GM21423 (cell line): ENCODE results near the gene TNFRSF1A.
"Not testable (repeated sequence)": the region's sequence is repeated elsewhere in the genome, so short reads cannot be mapped to it uniquely, and the experiment has no call there.

Experiments
- ATAC-seq: cut with Tn5 transposase; IDR thresholded peaks from one replicate; pipeline ENCODE4 v1.9.1; 2021; ENCODE audit warnings: mild to moderate bottlenecking, moderate library complexity; ENCODE audit not compliant: unreplicated experiment

The TNFRSF1A gene

GRCh38 chr12:6338536-6338935 lies 3.3 kb downstream of the TNFRSF1A start:
- not testable (repeated sequence) for ATAC-seq

DNA sequence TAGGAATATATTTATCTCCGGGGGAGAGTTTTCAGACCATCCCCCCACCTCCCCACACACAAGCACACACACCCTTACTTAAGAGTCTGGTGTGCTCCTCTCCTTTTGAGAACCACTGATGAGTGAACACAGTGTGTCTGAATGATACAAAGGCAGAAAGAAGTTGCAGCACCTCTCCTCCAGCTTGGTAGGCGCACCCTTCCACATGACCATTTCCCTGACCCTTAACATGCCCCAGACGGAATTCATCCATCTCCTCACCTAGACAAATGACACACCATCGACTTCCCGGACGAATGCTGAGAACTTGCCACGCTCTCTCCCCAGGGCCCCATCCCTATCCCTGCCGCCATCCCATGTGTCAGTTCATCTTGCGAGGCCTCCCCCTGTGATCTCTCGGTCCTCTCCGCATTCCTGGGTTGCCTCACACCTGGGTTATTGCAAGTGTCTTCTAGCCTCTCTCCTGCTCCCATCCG lies 3.9 kb downstream of the TNFRSF1A start:
- ATAC-seq, result no peak

DNA sequence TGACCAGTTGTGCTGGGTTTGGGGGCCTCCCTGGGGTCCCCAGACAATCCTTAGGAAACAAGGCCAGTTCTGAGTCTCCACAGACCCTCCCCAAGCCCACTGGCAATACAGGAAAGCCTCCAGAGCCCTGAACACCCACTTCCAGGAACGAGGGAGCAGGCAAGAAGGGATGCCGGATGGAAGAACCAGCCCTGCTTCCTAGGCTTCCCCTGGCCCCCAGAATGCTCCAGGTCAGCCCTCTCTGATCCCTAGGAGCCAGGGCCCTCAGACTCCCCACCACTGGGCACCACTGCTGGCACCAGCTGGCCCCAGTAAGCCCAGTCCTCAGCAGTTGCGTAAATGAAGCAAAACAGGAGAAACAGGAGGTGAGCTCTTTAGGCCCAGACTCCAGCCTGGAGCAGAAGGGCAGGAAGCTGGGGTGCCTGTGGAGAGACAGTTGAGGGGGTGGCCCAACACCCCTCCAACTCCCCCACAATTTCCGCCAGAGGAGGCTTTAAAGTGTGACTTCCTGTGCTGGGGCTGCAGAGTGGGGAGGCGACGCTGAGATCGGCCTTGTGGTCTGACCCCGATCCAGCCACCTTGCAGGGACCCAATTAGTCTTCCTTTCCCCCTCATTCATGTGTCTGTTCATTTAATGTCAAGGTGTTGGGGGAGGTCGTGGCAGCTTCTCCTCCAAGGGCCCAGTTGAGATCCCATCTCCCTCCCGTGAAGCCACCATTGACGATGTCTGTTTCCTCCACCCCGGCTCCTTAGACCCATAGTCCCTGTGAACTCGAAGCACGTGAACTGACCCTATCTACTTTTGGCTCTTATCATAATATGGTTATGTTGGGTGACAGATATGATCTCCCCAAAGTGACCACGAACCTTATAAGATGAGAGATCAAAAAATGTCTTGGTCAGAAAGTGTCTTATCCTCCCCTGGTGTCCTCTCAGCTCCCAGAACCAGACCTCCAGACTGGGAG lies 4.7 kb downstream of the TNFRSF1A start:
- no peak for ATAC-seq

DNA sequence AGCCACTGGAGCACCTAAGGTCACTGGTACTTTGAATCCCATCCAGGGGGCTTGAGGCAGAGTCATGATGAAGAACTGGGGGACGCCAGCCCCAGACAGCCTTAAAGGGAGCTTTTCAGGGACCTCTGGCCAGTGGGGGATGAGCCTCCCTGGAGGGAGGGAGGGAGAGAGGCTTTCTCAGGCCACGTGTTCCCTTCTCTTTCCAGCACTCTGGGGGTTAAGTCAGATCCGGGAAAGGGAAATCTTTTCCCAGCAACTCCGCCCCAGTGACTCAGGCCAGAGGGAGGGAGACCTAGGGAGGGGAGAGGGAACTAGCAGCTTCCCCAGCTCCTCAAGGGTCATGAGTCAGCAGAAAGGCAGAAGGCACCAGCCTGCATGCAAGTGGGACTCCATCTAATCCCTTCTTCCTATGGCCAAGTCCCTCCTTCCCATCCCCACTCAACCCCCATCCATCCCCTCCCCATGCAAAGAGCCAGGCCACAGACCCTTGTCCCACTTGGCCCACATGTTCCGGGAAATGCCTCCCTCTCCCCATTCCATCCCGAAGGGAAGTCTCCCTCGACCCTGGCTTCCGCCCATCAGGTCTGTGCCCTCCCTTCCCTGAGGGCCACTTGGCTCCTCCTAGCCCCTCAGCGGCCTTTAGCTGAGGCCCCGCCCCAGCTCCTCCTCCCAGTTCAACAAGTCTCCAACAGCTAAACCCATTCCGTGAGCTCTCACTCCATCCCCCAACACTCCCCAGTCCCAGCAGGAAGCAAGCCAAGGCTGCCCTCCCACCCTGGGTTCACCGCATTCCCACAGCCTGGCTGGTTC lies 5.6 kb downstream of the TNFRSF1A start:
- peak; percentile 42 for ATAC-seq

GRCh38 chr12:6335451-6336078 lies 6.3 kb downstream of the TNFRSF1A start:
- ATAC-seq, result peak; percentile 47

DNA sequence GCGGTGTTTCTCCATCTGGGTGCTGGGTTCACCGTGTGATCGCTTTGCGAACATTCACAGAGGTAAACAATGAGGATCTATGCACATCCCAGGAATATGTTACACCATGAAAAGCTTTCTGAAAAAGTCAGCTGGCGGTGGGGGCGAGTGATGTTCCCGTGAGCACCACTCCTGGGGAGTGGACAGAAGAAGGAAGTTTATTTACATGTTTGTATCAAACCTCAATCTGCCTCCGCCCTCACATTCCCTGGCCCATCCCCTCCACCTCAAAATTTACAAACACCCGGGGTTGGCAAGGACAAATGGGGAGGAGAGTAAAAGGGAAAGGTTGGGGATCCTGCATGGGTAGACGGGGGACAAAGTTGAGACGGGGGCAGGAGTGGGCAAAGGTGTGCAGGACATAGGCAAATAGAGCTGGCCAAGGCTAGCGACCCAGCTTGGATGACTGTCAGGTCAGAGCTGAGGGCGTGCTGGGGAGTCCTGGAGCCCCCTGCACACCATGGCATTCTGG lies 6.9 kb downstream of the TNFRSF1A start:
- ATAC-seq, result no peak

GRCh38 chr12:6334359-6334758 lies 7.5 kb downstream of the TNFRSF1A start:
- no peak for ATAC-seq

DNA sequence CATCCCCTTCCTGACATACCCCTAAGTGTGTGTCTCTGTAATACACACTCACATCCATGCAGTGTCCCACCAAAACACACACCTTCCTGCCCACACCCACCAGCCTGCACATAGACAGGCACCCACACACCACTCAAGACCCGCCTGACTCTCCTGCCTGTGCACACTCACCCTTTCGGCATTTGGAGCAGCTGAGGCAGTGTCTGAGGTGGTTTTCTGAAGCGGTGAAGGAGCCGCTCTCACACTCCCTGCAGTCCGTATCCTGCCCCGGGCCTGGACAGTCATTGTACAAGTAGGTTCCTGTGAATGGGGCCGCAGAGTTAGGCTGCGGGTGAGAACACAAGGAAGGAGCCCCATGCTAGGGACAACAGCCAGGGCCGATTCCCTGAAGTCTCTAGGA lies 8.3 kb downstream of the TNFRSF1A start:
- no peak for ATAC-seq

- no peak for ATAC-seq
Measured at GRCh38 chr12:6333029-6333428, 8.8 kb downstream of the TNFRSF1A start.

GRCh38 chr12:6332459-6332858 lies 9.4 kb downstream of the TNFRSF1A start:
- no peak for ATAC-seq

- no peak for ATAC-seq
Measured at GRCh38 chr12:6330999-6331714, 10.7 kb downstream of the TNFRSF1A start.

- ATAC-seq, result no peak
Measured at GRCh38 chr12:6330192-6330591, 11.7 kb downstream of the TNFRSF1A start.

- no peak for ATAC-seq
Measured at GRCh38 chr12:6329703-6330064, 12.2 kb downstream of the TNFRSF1A start.

DNA sequence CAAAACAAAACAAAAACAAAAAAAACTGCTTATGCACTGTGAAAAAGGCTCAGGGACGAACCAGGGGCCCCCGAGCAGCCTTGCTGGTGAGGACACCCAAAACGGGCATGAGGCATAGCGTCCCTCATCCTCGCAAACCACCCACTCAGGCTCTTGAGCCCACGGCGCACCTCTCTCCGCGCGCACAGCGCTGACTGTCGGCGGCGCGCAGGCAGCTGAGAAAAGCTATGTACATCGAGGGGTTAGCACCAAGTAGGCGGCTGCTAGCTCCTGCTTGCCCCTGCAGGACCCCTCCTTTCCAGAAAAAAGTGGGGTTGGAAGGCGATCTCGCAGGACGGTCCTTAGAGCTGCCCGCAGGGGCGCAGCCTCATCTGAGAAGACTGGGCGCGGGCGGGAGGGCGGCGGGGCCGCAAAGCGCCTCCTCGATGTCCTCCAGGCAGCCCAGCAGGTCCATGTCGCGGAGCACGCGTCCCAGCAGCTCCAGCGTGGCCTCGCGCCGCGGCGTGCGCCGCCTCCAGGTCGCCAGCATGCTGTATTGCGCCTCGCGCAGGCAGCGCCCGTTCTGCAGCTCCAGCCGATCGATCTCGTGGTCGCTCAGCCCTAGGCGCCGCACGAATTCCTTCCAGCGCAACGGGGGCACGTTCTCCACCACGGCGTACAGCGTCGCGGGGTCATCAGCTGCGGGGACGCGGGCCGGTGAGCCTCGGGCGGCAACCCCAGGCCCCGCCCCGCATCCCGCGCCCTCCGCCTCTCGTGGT lies 12.8 kb downstream of the TNFRSF1A start:
- ATAC-seq, result no peak

- no peak for ATAC-seq
Measured at GRCh38 chr12:6328045-6328779, 13.7 kb downstream of the TNFRSF1A start.

DNA sequence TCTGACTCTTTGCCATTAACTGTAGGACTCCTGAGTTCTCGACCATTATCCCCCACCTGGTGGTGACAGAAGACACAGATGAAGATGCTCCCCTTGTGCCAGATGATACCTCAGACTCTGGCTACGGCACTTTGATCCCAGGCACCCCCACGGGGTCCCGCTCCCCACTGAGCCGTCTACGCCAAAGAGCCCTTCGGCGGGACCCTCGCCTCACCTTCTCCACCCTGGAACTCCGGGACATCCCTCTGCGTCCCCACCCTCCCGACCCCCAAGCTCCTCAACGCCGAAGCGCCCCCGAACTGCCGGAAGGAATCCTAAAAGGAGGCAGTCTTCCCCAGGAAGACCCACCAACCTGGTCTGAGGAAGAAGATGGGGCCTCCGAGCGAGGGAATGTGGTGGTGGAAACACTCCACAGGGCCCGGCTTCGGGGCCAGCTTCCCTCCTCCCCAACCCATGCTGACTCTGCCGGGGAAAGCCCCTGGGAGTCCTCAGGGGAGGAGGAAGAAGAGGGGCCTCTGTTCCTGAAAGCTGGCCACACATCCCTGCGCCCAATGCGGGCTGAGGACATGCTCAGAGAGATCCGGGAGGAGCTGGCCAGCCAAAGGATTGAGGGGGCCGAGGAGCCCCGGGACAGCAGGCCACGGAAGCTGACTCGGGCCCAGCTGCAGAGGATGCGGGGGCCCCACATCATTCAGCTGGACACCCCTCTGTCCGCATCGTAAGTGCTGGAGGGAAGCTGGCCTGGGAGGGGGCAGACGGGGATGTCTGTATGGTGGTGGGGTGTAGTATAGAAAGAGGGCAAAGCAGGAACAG lies 14.4 kb downstream of the TNFRSF1A start:
- no peak for ATAC-seq

DNA sequence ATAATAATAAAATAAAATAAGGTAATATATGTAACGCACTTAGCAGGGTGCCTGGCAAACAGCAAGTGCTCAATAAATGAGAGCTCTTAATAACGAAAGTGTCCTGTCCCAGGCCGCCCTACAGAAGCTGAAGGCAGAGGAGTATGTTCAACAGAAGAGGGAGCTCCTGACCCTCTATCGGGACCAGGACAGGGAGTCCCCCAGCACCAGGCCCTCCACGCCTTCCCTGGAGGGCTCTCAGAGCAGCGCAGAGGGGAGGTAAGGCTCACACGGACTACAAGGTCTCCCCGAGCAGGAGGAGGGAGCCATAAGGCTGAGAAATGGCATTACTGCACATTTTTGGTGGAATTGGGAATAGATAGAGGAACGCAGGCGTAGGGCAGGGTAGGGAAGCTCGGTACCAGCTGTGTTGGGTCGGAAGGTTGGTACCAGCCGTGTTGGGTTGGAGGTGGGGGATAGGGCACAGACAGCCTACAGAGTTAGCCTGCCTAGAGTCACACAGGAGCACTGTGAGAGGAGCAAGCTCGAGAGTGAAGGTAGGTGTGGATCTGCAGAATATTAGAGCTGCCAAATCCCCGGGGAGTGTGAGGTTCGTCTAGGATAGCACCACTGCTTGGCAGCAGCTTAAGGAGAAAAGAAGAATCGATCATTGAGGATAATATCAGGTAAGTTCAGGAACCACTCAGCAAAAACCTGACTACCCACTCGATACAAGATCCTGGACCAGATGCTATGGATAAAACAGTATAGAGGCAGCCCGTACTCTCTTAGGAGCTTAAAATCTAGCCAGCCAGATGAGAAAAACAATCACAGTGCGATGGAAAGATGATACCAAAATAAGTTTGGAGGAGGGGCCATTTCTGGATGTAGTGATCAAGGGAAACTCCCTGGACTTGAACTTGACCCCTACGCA lies 15.3 kb downstream of the TNFRSF1A start:
- ATAC-seq, result no peak
